HG03095 (cell line): ENCODE measurements around the gene ZNF524.
A peak's percentile ranks its signal among the peaks of the same experiment; 100 is the strongest.
"Not testable (repeated sequence)": the region's sequence is repeated elsewhere in the genome, so short reads cannot be mapped to it uniquely, and the experiment has no call there.

Experiments used
- ATAC-seq: cut with Tn5 transposase; IDR thresholded peaks from one replicate; pipeline ENCODE4 v1.9.1; 2021; ENCODE audit warnings: moderate library complexity; ENCODE audit not compliant: unreplicated experiment

The ZNF524 gene

GRCh38 chr19:55599842-55600661, at the start of gene ZNF524:
Gene ZNF524, plus strand, starts transcription at chr19:55600288. Its CDS starts 1,825 bp downstream, at chr19:55602113.
- ATAC-seq, result peak; percentile 33

GRCh38 chr19:55550321-55550650, 49.8 kb upstream of the ZNF524 start:
- no peak for ATAC-seq

GRCh38 chr19:55552206-55552605, 47.9 kb upstream of the ZNF524 start:
- ATAC-seq, result no peak

GRCh38 chr19:55552620-55553019, 47.5 kb upstream of the ZNF524 start:
- ATAC-seq, result no peak

DNA sequence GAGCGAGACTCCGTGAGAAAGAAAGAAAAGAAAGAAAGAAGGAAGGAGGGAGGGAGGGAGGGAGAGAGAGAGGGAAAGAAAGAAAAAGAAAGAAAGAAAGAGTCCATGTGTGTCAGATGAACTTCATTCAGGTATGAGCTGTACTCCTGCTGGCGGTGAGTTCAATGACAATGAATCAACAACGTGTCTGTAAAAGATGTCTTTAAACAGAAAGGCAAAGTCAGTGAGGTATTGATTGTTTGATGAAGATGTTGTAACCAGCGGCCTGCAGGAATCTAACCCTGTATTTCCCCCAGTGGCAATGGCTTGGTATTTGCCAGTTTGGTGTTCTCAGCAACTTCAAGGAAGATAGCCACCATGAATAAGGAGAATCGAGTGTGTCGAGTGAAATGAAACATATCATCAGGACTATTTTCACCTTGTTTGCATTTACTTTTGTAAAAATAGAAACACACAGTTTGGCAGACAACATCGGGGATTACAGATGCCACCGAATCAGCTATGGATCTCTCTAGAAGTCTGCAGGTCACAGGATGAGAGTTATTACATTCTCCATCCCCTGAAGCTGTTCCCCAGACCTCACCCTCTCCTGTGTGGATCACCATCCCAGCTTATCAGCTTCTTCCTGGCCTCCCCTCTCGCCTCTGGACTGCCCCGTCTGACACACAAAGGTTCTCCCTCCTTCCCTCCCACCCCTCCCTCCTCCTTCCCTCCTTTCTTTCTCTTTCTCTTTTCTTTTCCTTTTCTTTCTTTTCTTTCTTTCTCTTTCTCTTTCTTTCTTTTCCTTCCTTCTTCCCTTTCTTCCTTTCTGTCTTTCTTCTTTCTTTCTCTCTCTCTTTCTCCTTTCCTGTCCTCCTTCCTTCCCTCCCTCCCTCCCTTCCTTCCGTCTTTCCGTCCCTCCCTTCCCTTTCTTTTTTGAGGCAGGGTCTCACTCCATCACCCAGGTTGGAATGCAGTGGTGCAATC, 46.6 kb upstream of the ZNF524 start:
- ATAC-seq, result no peak

DNA sequence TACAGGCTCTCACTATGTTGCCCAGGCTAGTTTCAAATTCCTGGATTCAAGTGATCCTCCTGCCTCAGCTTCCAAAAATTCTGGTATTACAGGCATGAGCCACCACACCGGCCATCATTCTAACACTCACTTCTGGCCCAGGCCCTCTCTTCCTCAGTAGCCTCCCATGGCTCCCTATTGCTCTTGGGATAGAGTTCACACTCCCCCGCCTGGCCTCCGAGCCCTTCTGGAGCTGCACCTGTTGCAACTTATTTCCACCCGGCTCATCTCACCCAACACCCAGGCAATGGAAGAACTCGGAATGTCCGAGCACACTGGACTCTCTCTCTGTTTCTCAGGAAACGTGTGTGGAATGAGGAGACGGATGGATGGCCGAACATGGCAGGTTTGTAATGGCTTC, 45.8 kb upstream of the ZNF524 start:
- ATAC-seq, result no peak

GRCh38 chr19:55554741-55555152, 45.3 kb upstream of the ZNF524 start:
- ATAC-seq, result no peak

GRCh38 chr19:55559684-55560083, 40.4 kb upstream of the ZNF524 start:
- no peak for ATAC-seq

GRCh38 chr19:55563261-55563690, 36.8 kb upstream of the ZNF524 start:
- no peak for ATAC-seq

- ATAC-seq, result no peak
Measured at GRCh38 chr19:55566823-55567222, 33.3 kb upstream of the ZNF524 start.

GRCh38 chr19:55567708-55568328, 32.3 kb upstream of the ZNF524 start:
- no peak for ATAC-seq

- not testable (repeated sequence) for ATAC-seq
Measured at GRCh38 chr19:55569477-55569876, 30.6 kb upstream of the ZNF524 start.

- ATAC-seq, result not testable (repeated sequence)
Measured at GRCh38 chr19:55573929-55574328, 26.2 kb upstream of the ZNF524 start.

DNA sequence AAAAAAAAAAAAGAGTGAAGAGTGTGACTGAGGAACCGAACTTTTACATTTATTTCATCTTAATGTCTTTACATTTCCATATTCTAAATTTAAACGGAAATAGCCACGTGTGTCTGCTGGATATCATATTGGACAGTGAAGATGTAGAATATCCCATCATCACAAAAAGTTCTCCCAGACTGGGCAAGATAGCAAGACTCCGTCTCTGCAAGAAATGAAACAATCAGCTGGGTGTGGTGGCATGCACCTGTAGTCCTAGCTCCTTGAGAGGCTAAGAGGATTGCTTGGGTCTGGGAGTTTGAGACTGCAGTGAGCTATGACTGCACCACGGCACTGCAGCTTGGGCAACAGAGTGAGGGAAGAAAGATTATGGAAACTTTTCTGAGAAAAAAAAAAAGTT, 23.3 kb upstream of the ZNF524 start:
- no peak for ATAC-seq

- no peak for ATAC-seq
Measured at GRCh38 chr19:55578031-55578760, 21.9 kb upstream of the ZNF524 start.

DNA sequence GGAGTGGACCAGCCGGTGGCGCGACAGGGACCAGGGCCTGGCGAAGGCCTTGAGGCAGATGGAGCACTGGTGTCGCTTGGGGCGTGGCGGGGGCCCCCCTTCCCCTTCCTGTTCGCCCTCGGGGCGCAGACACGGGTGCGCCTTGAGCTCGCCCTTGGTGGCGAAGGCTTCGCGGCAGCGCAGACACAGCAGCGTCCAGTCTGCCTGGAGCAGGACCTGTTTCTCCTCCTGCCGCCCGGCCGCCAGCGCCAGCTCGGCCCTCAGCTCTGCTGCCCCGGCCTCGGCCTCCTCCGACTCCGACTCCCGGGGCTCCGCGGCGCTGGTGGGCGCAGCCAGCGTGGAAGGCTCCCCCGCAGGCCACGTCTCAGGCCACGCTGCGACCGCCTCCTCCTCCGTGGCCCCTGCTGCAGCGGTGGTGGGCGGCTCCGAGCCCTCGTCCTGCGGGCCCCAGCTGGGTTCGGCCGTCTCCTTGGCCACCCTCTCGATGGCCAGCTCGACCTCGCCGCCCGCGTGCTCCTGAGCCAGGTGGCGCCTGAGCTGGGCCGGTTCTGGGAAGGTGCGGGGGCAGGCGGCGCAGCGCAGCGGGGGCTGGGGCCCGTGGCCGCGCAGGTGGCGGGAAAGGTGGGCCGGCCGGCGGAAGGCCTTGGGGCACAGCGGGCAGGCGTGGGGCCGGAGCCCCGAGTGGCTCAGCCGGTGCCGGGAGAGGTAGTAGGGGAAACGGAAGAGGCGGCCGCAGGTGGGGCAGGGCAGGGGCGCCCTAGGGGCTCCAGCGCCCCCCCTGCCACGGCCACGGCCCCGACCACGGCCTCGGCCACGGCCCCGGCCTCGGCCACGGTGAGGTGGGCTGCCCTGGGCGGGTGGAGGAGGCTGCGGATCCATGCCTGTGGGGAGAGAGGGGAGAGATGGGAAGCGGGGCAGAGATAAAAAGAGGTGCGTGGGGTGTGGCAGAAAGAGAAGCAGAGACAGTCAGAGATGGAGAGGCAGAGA, 21.0 kb upstream of the ZNF524 start:
- no peak for ATAC-seq

GRCh38 chr19:55579766-55580621, 20.1 kb upstream of the ZNF524 start:
- no peak for ATAC-seq

GRCh38 chr19:55580628-55581144, 19.4 kb upstream of the ZNF524 start, which contains the start of gene ZNF579:
Gene ZNF579, minus strand, starts transcription at chr19:55580848. Its CDS starts 1,209 bp downstream, at chr19:55579639.
- no peak for ATAC-seq
